H9 (cell line): ENCODE results near the gene EVX2. TPM values are rescaled to one million over a fixed set of nuclear protein-coding genes. Genes with fewer than 3 reads are reported as not detected.

ENCODE experiments used
- DNase-seq: peaks from one replicate; pipeline ENCODE4 v3.0.0-alpha.2; 2017
- H2AFZ ChIP-seq: one replicate; pipeline ENCODE4 v1.6.1; 2013; ENCODE audit warnings: mild to moderate bottlenecking, low read length, control low read depth, moderate library complexity
- H2AK5ac ChIP-seq: 2 replicates; pipeline ENCODE4 v1.6.1; 2013; ENCODE audit warnings: low read length, control low read depth, mixed read lengths; ENCODE audit not compliant: insufficient read length
- H2BK120ac ChIP-seq: one replicate; pipeline ENCODE4 v1.6.1; 2013; ENCODE audit warnings: low read depth, mild to moderate bottlenecking, low read length, control low read depth, inconsistent platforms; ENCODE audit not compliant: poor library complexity, severe bottlenecking
- H2BK12ac ChIP-seq: 2 replicates; pipeline ENCODE4 v1.6.1; 2013; ENCODE audit warnings: low read length, control low read depth, mixed read lengths, low read depth; ENCODE audit not compliant: insufficient read length
- H2BK15ac ChIP-seq: 2 replicates; pipeline ENCODE4 v1.6.1; 2013; ENCODE audit warnings: low read depth, low read length, control low read depth
- H2BK20ac ChIP-seq: one replicate; pipeline ENCODE4 v1.6.1; 2013; ENCODE audit warnings: low read depth, mild to moderate bottlenecking, low read length, control low read depth, inconsistent platforms; ENCODE audit not compliant: poor library complexity, severe bottlenecking
- H2BK5ac ChIP-seq: 2 replicates; pipeline ENCODE4 v1.6.1; 2013; ENCODE audit warnings: low read length, control low read depth, mixed read lengths; ENCODE audit not compliant: insufficient read length
- H3K14ac ChIP-seq: 2 replicates; pipeline ENCODE4 v1.6.1; 2013; ENCODE audit warnings: low read length, control low read depth; ENCODE audit not compliant: insufficient read depth
- H3K18ac ChIP-seq: 2 replicates; pipeline ENCODE4 v1.6.1; 2013; ENCODE audit warnings: low read depth, mild to moderate bottlenecking, mixed read lengths, low read length, control low read depth; ENCODE audit not compliant: insufficient read length
- H3K23ac ChIP-seq: 2 replicates; pipeline ENCODE4 v1.6.1; 2013; ENCODE audit warnings: low read length, control low read depth, mixed read lengths, low read depth; ENCODE audit not compliant: insufficient read length
- H3K23me2 ChIP-seq: 2 replicates; pipeline ENCODE4 v1.6.1; 2013; ENCODE audit warnings: low read depth, mild to moderate bottlenecking, mixed read lengths, low read length, control low read depth; ENCODE audit not compliant: insufficient read length, poor library complexity, severe bottlenecking
- H3K27ac ChIP-seq: 2 replicates; pipeline ENCODE4 v1.5.1; 2013; ENCODE audit warnings: low read length, control low read depth, mixed read lengths, low read depth; ENCODE audit not compliant: insufficient read length
- H3K27me3 ChIP-seq: 2 replicates; pipeline ENCODE4 v1.6.1; 2013; ENCODE audit warnings: low read length, control low read depth, inconsistent platforms; ENCODE audit not compliant: insufficient read depth
- H3K4ac ChIP-seq: 2 replicates; pipeline ENCODE4 v1.6.1; 2013; ENCODE audit warnings: low read depth, mild to moderate bottlenecking, control low read depth, inconsistent platforms, low read length, moderate library complexity
- H3K4me1 ChIP-seq: 2 replicates; pipeline ENCODE4 v1.6.1; 2013; ENCODE audit warnings: low read length, control low read depth, inconsistent platforms; ENCODE audit not compliant: insufficient read depth
- H3K4me2 ChIP-seq: 2 replicates; pipeline ENCODE4 v1.6.1; 2013; ENCODE audit warnings: low read length, control low read depth, mixed read lengths; ENCODE audit not compliant: insufficient read length, insufficient read depth
- H3K56ac ChIP-seq: 2 replicates; pipeline ENCODE4 v1.6.1; 2013; ENCODE audit warnings: low read depth, mild to moderate bottlenecking, mixed read lengths, low read length, control low read depth; ENCODE audit not compliant: insufficient read length
- H3K79me1 ChIP-seq: 2 replicates; pipeline ENCODE4 v1.6.1; 2013; ENCODE audit warnings: low read depth, mild to moderate bottlenecking, moderate library complexity, low read length, control low read depth, inconsistent platforms; ENCODE audit not compliant: insufficient read depth, poor library complexity, severe bottlenecking
- H3K79me2 ChIP-seq: 2 replicates; pipeline ENCODE4 v1.6.1; 2013; ENCODE audit warnings: low read length, control low read depth, inconsistent platforms; ENCODE audit not compliant: insufficient read depth
- H3K9ac ChIP-seq: 2 replicates; pipeline ENCODE4 v1.6.1; 2013; ENCODE audit warnings: low read length, control low read depth, mixed read lengths; ENCODE audit not compliant: insufficient read length; ENCODE audit errors: extremely low read depth
- H3K9me3 ChIP-seq: one replicate; pipeline ENCODE4 v1.6.1; 2013; ENCODE audit warnings: low read depth, low read length, inconsistent platforms; ENCODE audit not compliant: control insufficient read depth
- H3T11ph ChIP-seq: one replicate; pipeline ENCODE4 v1.6.1; 2013; ENCODE audit warnings: mild to moderate bottlenecking, low read length, control low read depth, inconsistent platforms
- H4K20me1 ChIP-seq: one replicate; pipeline ENCODE4 v1.6.1; 2013; ENCODE audit not compliant: control insufficient read depth, insufficient read length, insufficient read depth
- H4K5ac ChIP-seq: 2 replicates; pipeline ENCODE4 v1.6.1; 2013; ENCODE audit warnings: low read depth, mild to moderate bottlenecking, mixed read lengths, low read length, control low read depth; ENCODE audit not compliant: insufficient read length
- H4K8ac ChIP-seq: replicated peaks from 2 replicates; pipeline ENCODE4 v1.6.1; 2013; ENCODE audit warnings: low read length, control low read depth, mixed read lengths, low read depth; ENCODE audit not compliant: insufficient read length
- H4K91ac ChIP-seq: 2 replicates; pipeline ENCODE4 v1.6.1; 2013; ENCODE audit warnings: low read depth, mild to moderate bottlenecking, moderate library complexity, mixed read lengths, low read length, control low read depth; ENCODE audit not compliant: insufficient read length
- H3K27ac Mint-ChIP-seq, 3 experiments: 2 replicates in 2 of 3; 3 replicates in 1 of 3; pipeline ENCODE4 v1.8.0; 2020 to 2021; ENCODE audit warnings: mixed read lengths in 3 of 3, mild to moderate bottlenecking in 1 of 3, moderate library complexity in 1 of 3
- H3K27me3 Mint-ChIP-seq: 2 replicates; pipeline ENCODE4 v1.8.0; 2021; ENCODE audit warnings: low read depth, mild to moderate bottlenecking, moderate library complexity, mixed read lengths
- H3K36me3 Mint-ChIP-seq, 3 experiments: 2 replicates in 2 of 3; 3 replicates in 1 of 3; pipeline ENCODE4 v1.8.0; 2020 to 2021; ENCODE audit warnings: low read depth in 3 of 3, mixed read lengths in 3 of 3; ENCODE audit not compliant: insufficient read depth in 1 of 3
- H3K4me1 Mint-ChIP-seq, 2 experiments: 2 replicates each; pipeline ENCODE4 v1.8.0; 2020; ENCODE audit warnings: mixed read lengths in 2 of 2
- H3K4me3 Mint-ChIP-seq, 2 experiments: 2 replicates in 1 of 2; 3 replicates in 1 of 2; pipeline ENCODE4 v1.8.0; 2020 to 2021; ENCODE audit warnings: mild to moderate bottlenecking in 2 of 2, mixed read lengths in 2 of 2, moderate library complexity in 1 of 2
- H3K9me3 Mint-ChIP-seq, 2 experiments: 2 replicates in 1 of 2; 3 replicates in 1 of 2; pipeline ENCODE4 v1.8.0; 2020; ENCODE audit warnings: mild to moderate bottlenecking in 2 of 2, mixed read lengths in 2 of 2, moderate library complexity in 1 of 2
- CTCF ChIP-seq: fragments of 200-600 bp; sonication (generic); conservative IDR thresholded peaks from 3 replicates; pipeline ENCODE4 v1.8.0; 2021; ENCODE audit warnings: antibody characterized with exemption, mild to moderate bottlenecking
- WGBS: extraction: QIAGEN DNeasy Blood & Tissue Kit; methylation state at CpG from one replicate; pipeline ENCODE4 v1.1.7; 2013; ENCODE audit warnings: missing lambda C conversion rate, low lambda C conversion rate, mixed read lengths; ENCODE audit not compliant: insufficient read length; ENCODE audit errors: extremely low coverage; 5-methylcytosine and 5-hydroxymethylcytosine counted together
- total RNA-seq: library from RNA; stranded (reverse); gene quantifications from 2 replicates; pipeline ENCODE4 v1.2.1, GENCODE V29; 2021

EVX2 gene
- total RNA-seq, 1 experiment from 2014 or later = not detected

- no peak overlapping the region for H3K27ac ChIP-seq
- no peak overlapping the region for H3K56ac ChIP-seq
- H2BK20ac ChIP-seq = no peak overlapping the region
- Mint-ChIP-seq H3K9me3 (peaks cover 11 to 14% of the 10 kb centered on the region in 2 experiments; a peak in 4 of 5 replicates), H3K4me3 (no peak overlapping the region), H3K27me3 (peaks cover 98% of the 10 kb centered on the region), H3K36me3 (peaks cover 0 to 3% (median 0%) of the 10 kb centered on the region in 3 experiments; a peak in 2 of 7 replicates), H3K27ac (no peak overlapping the region), H3K4me1 (peaks cover 11 to 32% of the 10 kb centered on the region in 2 experiments)
- no peaks in the 10 kb centered on the region for H3K23me2 ChIP-seq
- no peak overlapping the region for H3K23ac ChIP-seq
- H3K79me2 ChIP-seq = no peaks in the 10 kb centered on the region
- H3T11ph ChIP-seq = no peak overlapping the region
- no peaks in the 10 kb centered on the region for H3K9me3 ChIP-seq
- no peak overlapping the region for H3K18ac ChIP-seq
- H2BK5ac ChIP-seq = no peak overlapping the region
- H2BK15ac ChIP-seq = no peak overlapping the region
- no peak overlapping the region for H2BK120ac ChIP-seq
- no CpG with 5 or more reads among the region's 6 CpGs for WGBS
- no peak overlapping the region for H3K4ac ChIP-seq
- H3K4me1 ChIP-seq = peaks cover 3% of the 10 kb centered on the region; the same call in 1 of the 2 replicates
- no peak overlapping the region for H2BK12ac ChIP-seq
- H3K79me1 ChIP-seq = no peaks in the 10 kb centered on the region
- no peak overlapping the region for H3K9ac ChIP-seq
- no peak for TF ChIP-seq CTCF
- H4K20me1 ChIP-seq = no peaks in the 10 kb centered on the region
- no peak overlapping the region for H2AK5ac ChIP-seq
- no peak overlapping the region for H3K4me2 ChIP-seq
- H3K14ac ChIP-seq = no peak overlapping the region
- H4K5ac ChIP-seq = no peak overlapping the region
- no peak overlapping the region for H2AFZ ChIP-seq
- no peak overlapping the region for H4K8ac ChIP-seq
- peak; percentile 11 for DNase-seq
- no peak overlapping the region for H4K91ac ChIP-seq
- H3K27me3 ChIP-seq = peaks cover 96% of the 10 kb centered on the region
Measured at GRCh38 chr2:176088937-176089842, 5.4 kb upstream of the EVX2 start.
